HG03159 (cell line): ENCODE results near the gene RORB.

ENCODE experiments used
- ATAC-seq: cut with Tn5 transposase; IDR thresholded peaks from one replicate; pipeline ENCODE4 v1.9.1; 2021; ENCODE audit warnings: mild to moderate bottlenecking, moderate library complexity; ENCODE audit not compliant: unreplicated experiment

Gene RORB

GRCh38 chr9:74697535-74697934, 200.4 kb downstream of the RORB start:
- no peak for ATAC-seq

GRCh38 chr9:74711341-74711740, 214.2 kb downstream of the RORB start:
- no peak for ATAC-seq

- no peak for ATAC-seq
Measured at GRCh38 chr9:74718709-74719108, 221.6 kb downstream of the RORB start.

GRCh38 chr9:74719306-74719705, 222.2 kb downstream of the RORB start:
- no peak for ATAC-seq

GRCh38 chr9:74721696-74722660, 224.8 kb downstream of the RORB start:
- no peak for ATAC-seq

GRCh38 chr9:74724317-74724716, 227.2 kb downstream of the RORB start:
- no peak for ATAC-seq

- no peak for ATAC-seq
Measured at GRCh38 chr9:74726581-74726980, 229.4 kb downstream of the RORB start.

- no peak for ATAC-seq
Measured at GRCh38 chr9:74728176-74728575, 231.0 kb downstream of the RORB start.

GRCh38 chr9:74729136-74729695, 232.1 kb downstream of the RORB start:
- no peak for ATAC-seq

- ATAC-seq: no peak
Measured at GRCh38 chr9:74735761-74736160, 238.6 kb downstream of the RORB start.

- ATAC-seq: no peak
Measured at GRCh38 chr9:74736646-74737045, 239.5 kb downstream of the RORB start.

- ATAC-seq: no peak
Measured at GRCh38 chr9:74742191-74742790, 245.2 kb downstream of the RORB start.
